Skin of body (tissue), 2 donors: ENCODE data around the gene MYEOV. TPM values are rescaled to one million over a fixed set of nuclear protein-coding genes. Genes with fewer than 3 reads are reported as not detected.

Source experiments
- DNase-seq: peaks from one replicate; lab custom pipeline; 2025; lab: John Stamatoyannopoulos, UW
- total RNA-seq: library from RNA; depleted of rRNA; stranded (reverse); fragments of >200 nt; gene quantifications from one replicate; pipeline ENCODE4 v1.2.3, GENCODE V29; 2014

Gene MYEOV
- total RNA-seq, 1 donor from 2014 or later, result 4.2 TPM

- no peak for DNase-seq
These were observed 20.6 kb downstream of the MYEOV start for GRCh38 chr11:69314555-69314954.

- no peak for DNase-seq
These were observed 23.0 kb downstream of the MYEOV start for GRCh38 chr11:69316956-69317355.

GRCh38 chr11:69317401-69318092 lies 23.6 kb downstream of the MYEOV start:
- no peak for DNase-seq

- no peak for DNase-seq
These were observed 24.1 kb downstream of the MYEOV start for GRCh38 chr11:69318093-69318420.

- DNase-seq, result no peak
These were observed 25.5 kb downstream of the MYEOV start for GRCh38 chr11:69319255-69320106.

GRCh38 chr11:69320326-69320725 lies 26.4 kb downstream of the MYEOV start:
- no peak for DNase-seq

- DNase-seq, result no peak
These were observed 27.1 kb downstream of the MYEOV start for GRCh38 chr11:69320756-69321741.

GRCh38 chr11:69321877-69322361 lies 28.0 kb downstream of the MYEOV start:
- DNase-seq, result no peak

- no peak for DNase-seq
These were observed 31.5 kb downstream of the MYEOV start for GRCh38 chr11:69325446-69325845.

- DNase-seq, result no peak
These were observed 32.8 kb downstream of the MYEOV start for GRCh38 chr11:69326622-69327219.

- no peak for DNase-seq
These were observed 33.8 kb downstream of the MYEOV start for GRCh38 chr11:69327741-69328191.

- DNase-seq, result no peak
These were observed 34.3 kb downstream of the MYEOV start for GRCh38 chr11:69328231-69328630.

GRCh38 chr11:69329581-69329980 lies 35.6 kb downstream of the MYEOV start:
- DNase-seq, result no peak

- DNase-seq, result no peak
These were observed 36.4 kb downstream of the MYEOV start for GRCh38 chr11:69330330-69330729.

GRCh38 chr11:69333149-69333710 lies 39.3 kb downstream of the MYEOV start:
- DNase-seq, result no peak

- DNase-seq, result no peak
These were observed 39.9 kb downstream of the MYEOV start for GRCh38 chr11:69333879-69334278.

GRCh38 chr11:69335007-69335780 lies 41.2 kb downstream of the MYEOV start:
- no peak for DNase-seq

GRCh38 chr11:69335781-69336405 lies 41.9 kb downstream of the MYEOV start:
- DNase-seq, result no peak

- DNase-seq, result no peak
These were observed 43.3 kb downstream of the MYEOV start for GRCh38 chr11:69337211-69337721.
